OCI-LY7 (cell line): ENCODE results near the gene CFAP97. TPM values are rescaled to one million over a fixed set of nuclear protein-coding genes. Genes with fewer than 3 reads are reported as not detected.

ENCODE experiments used
- BruUV-seq: library from RNA; stranded (reverse); fragments of 400-500 nt; replicated peaks from 2 replicates; lab custom pipeline; 2021; lab: Mats Ljungman, UMichigan
- CTCF ChIA-PET: fragments of 300-600 bp; sonication (Branson Sonifier 250); formaldehyde crosslinking; loops from one replicate; lab custom pipeline; 2022; ENCODE audit warnings: antibody characterized with exemption; ENCODE audit not compliant: unreplicated experiment; lab: Charles Lee
- POLR2A ChIA-PET: fragments of 300-600 bp; sonication (Branson Sonifier 250); formaldehyde crosslinking; loops from one replicate; lab custom pipeline; 2022; ENCODE audit warnings: antibody characterized with exemption; lab: Charles Lee
- DNase-seq: peaks from one replicate; pipeline ENCODE4 v3.0.0-alpha.2; 2015; ENCODE audit warnings: low spot score
- H2AFZ ChIP-seq: fragments of 200-600 bp; sonication (generic), shearing (Covaris generic); 2 replicates; pipeline ENCODE4 v1.6.1; 2014; ENCODE audit warnings: mild to moderate bottlenecking, antibody characterized with exemption, low read length, moderate library complexity
- H3K27ac ChIP-seq: fragments of 200-600 bp; sonication (generic); 2 replicates; pipeline ENCODE4 v1.5.1; 2014; ENCODE audit warnings: mixed run types, low read depth, mild to moderate bottlenecking, moderate library complexity, low read length, inconsistent platforms; ENCODE audit not compliant: poor library complexity, severe bottlenecking
- H3K36me3 ChIP-seq: fragments of 200-600 bp; sonication (generic); 2 replicates; pipeline ENCODE4 v1.6.1; 2014; ENCODE audit warnings: mild to moderate bottlenecking, antibody characterized with exemption, low read length, moderate library complexity, mixed read lengths; ENCODE audit not compliant: insufficient read depth
- H3K4me1 ChIP-seq: fragments of 200-600 bp; sonication (generic); 2 replicates; pipeline ENCODE4 v1.5.1; 2014; ENCODE audit warnings: mild to moderate bottlenecking, low read length; ENCODE audit not compliant: insufficient read depth, poor library complexity, severe bottlenecking
- H3K4me2 ChIP-seq: fragments of 200-600 bp; sonication (generic); 2 replicates; pipeline ENCODE4 v1.6.1; 2014; ENCODE audit warnings: mild to moderate bottlenecking, low read length
- H3K4me3 ChIP-seq: fragments of 200-600 bp; sonication (generic); 2 replicates; pipeline ENCODE4 v1.5.1; 2014; ENCODE audit warnings: mild to moderate bottlenecking, low read depth, low read length; ENCODE audit not compliant: poor library complexity, severe bottlenecking
- H3K79me2 ChIP-seq: fragments of 200-600 bp; sonication (generic); 2 replicates; pipeline ENCODE4 v1.6.1; 2016; ENCODE audit warnings: low read depth, mild to moderate bottlenecking, low read length, moderate library complexity, mixed read lengths; ENCODE audit not compliant: insufficient read depth
- H3K9me2 ChIP-seq: fragments of 200-600 bp; sonication (generic); 2 replicates; pipeline ENCODE4 v1.6.1; 2016; ENCODE audit warnings: mild to moderate bottlenecking, low read length, mixed read lengths; ENCODE audit not compliant: insufficient read depth
- H3K9me3 ChIP-seq: fragments of 200-600 bp; sonication (generic); 2 replicates; pipeline ENCODE4 v1.6.1; 2014; ENCODE audit warnings: mild to moderate bottlenecking, mixed run types, low read length, mixed read lengths
- H4K20me1 ChIP-seq: fragments of 200-600 bp; sonication (generic); 2 replicates; pipeline ENCODE4 v1.6.1; 2014; ENCODE audit warnings: mild to moderate bottlenecking, antibody characterized with exemption, low read length, moderate library complexity, mixed read lengths; ENCODE audit not compliant: insufficient read depth
- EZH2phosphoT487 ChIP-seq: fragments of 200-600 bp; sonication (generic); IDR thresholded peaks from 2 replicates; pipeline ENCODE4 v1.6.1; 2018; ENCODE audit warnings: low read depth, borderline replicate concordance, mild to moderate bottlenecking, mixed run types, antibody characterized with exemption, low read length, moderate library complexity, mixed read lengths
- intact Hi-C: fragments of 100-400 bp; cut with micrococcal nuclease; formaldehyde crosslinking; loops from one replicate; pipeline ENCODE4 v1.10.0; 2022; ENCODE audit not compliant: unreplicated experiment
- total RNA-seq, 2 experiments: library from RNA; depleted of rRNA in 1 of 2; stranded (reverse); fragments of >200 nt in 1 of 2; shearing (Covaris generic) in 1 of 2; gene quantifications; 2 replicates each; pipeline ENCODE4 v1.2.3, GENCODE V29; 2014 to 2022
- TF ChIP-seq, protein P1 (sequence below): fragments of 200-600 bp; sonication (generic); conservative IDR thresholded peaks from 2 replicates; pipeline ENCODE4 v1.5.1; 2014; ENCODE audit warnings: mild to moderate bottlenecking, antibody characterized with exemption, low read length, moderate library complexity, mixed read lengths

CFAP97 gene
- total RNA-seq, 2 experiments from 2014 or later, result 22.7 to 57.3 TPM

DNA sequence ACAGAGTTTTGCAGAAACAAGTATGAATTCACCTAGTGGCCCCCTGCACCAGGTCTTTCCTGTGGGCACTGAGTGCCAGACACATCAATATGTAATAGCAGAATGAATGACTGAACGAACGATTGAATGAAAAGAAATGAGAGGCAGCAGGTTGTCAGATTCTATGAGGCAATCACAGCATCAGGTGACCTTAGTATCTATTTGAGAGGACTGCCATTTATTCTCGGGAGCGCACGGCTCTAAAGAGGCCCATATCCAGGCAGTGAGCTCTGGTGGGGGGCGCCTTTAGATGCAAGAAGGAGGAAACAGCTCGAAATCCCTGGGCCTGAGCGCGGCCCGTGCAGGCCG, 61.3 kb downstream of the CFAP97 start:
- Histone ChIP-seq H4K20me1 (peaks cover 10% of the 10 kb centered on the region; the same call in 1 of the 2 replicates), H3K9me3 (no peaks in the 10 kb centered on the region), H3K36me3 (peaks cover 30% of the 10 kb centered on the region), H3K79me2 (peaks cover 11% of the 10 kb centered on the region; the same call in 1 of the 2 replicates), H2AFZ (peak overlapping the region; percentile 96), H3K4me1 (peaks cover 19% of the 10 kb centered on the region), H3K27ac (peak overlapping the region; percentile 30), H3K4me3 (peak overlapping the region; percentile 91), H3K4me2 (peak overlapping the region; percentile 97), H3K9me2 (no peaks in the 10 kb centered on the region)
- CTCF ChIA-PET, result interaction anchor here (0.6 to 1.4 kb wide), 2 partner anchors 127 to 163 kb away, joined by 3 read pairs; no protein-coding TSS in a partner anchor
- TSS peak; percentile 73 for BruUV-seq
- TF ChIP-seq EZH2phosphoT487, result no peak
- TF ChIP-seq, protein P1, sequence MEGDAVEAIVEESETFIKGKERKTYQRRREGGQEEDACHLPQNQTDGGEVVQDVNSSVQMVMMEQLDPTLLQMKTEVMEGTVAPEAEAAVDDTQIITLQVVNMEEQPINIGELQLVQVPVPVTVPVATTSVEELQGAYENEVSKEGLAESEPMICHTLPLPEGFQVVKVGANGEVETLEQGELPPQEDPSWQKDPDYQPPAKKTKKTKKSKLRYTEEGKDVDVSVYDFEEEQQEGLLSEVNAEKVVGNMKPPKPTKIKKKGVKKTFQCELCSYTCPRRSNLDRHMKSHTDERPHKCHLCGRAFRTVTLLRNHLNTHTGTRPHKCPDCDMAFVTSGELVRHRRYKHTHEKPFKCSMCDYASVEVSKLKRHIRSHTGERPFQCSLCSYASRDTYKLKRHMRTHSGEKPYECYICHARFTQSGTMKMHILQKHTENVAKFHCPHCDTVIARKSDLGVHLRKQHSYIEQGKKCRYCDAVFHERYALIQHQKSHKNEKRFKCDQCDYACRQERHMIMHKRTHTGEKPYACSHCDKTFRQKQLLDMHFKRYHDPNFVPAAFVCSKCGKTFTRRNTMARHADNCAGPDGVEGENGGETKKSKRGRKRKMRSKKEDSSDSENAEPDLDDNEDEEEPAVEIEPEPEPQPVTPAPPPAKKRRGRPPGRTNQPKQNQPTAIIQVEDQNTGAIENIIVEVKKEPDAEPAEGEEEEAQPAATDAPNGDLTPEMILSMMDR, result no peak
- POLR2A ChIA-PET, result interaction anchor here (0.6 to 1.6 kb wide), 15 partner anchors 15 to 991 kb away, joined by 3 to 8 read pairs (median 4); no protein-coding TSS in a partner anchor
- DNase-seq, result no peak
- intact Hi-C loops, result loop anchor here (2.0 to 5.0 kb wide), 3 partner anchors 40 to 494 kb away; partner anchors contain the start of genes CASP3 and PRIMPOL

DNA sequence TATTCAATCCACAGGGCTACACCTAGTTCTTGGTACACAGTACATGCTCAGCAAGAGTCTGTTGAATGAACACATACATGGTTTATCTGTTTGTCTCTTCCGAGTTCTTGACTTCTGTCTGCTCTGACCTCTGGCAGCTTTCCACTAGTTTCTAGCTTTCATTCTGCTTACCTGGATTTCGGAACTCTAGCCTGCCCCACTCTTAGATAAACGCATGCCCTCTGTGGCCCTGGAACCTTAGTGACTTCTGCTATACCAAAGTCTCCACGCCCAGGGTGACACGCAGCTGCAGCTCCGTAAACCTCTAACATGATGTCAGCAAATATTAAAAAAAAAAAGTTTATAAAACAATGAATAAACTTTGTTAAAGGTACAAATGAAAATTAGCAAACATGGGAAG, 62.0 kb downstream of the CFAP97 start:
- H3K36me3 ChIP-seq, result peaks cover 23% of the 10 kb centered on the region
- no peak overlapping the region for H3K27ac ChIP-seq
- BruUV-seq, result no TSS peak
- CTCF ChIA-PET, result interaction anchor here (1.4 kb wide), 1 partner anchor 164 kb away, joined by 3 read pairs; no protein-coding TSS in a partner anchor
- no peaks in the 10 kb centered on the region for H3K9me3 ChIP-seq
- POLR2A ChIA-PET, result interaction anchor here (0.6 to 1.3 kb wide), 6 partner anchors 55 to 991 kb away, joined by 3 to 10 read pairs (median 4); no protein-coding TSS in a partner anchor
- intact Hi-C loops, result loop anchor here (2.0 to 5.0 kb wide), 3 partner anchors 41 to 493 kb away; partner anchors contain the start of genes CASP3 and PRIMPOL
- H2AFZ ChIP-seq, result no peak overlapping the region
- peaks cover 11% of the 10 kb centered on the region; the same call in 1 of the 2 replicates for H3K79me2 ChIP-seq
- peaks cover 19% of the 10 kb centered on the region for H3K4me1 ChIP-seq
- no peak overlapping the region for H3K4me2 ChIP-seq
- TF ChIP-seq, protein P1, result no peak
- TF ChIP-seq EZH2phosphoT487, result no peak
- H3K4me3 ChIP-seq, result no peak overlapping the region
- no peak for DNase-seq
- H3K9me2 ChIP-seq, result no peaks in the 10 kb centered on the region
- H4K20me1 ChIP-seq, result peaks cover 10% of the 10 kb centered on the region; the same call in 1 of the 2 replicates

DNA sequence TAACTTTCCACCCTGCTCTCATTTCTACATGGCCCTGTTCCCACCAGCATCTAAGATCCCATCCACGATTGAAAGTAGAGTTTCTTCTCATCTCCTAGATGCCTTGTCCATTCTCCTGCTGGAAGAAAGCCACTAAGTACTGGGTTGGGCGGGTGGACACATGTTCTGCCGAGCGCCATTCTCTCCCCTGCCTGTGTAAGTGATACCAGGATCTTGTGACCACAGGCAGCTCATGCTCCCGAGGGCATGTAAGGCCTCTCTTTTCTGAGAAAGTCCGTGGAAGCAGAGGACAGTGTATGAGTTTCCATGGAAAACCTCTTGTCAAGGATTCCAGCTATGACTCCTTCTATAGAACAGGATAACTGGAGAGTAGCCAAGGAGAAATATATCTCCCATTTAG, 64.1 kb downstream of the CFAP97 start:
- TF ChIP-seq EZH2phosphoT487, result no peak
- TF ChIP-seq, protein P1, result no peak
- H3K9me2 ChIP-seq, result no peaks in the 10 kb centered on the region
- ChIA-PET CTCF (no interaction called here), POLR2A (interaction anchor here (1.2 to 1.3 kb wide), 2 partner anchors 23 to 437 kb away, joined by 3 to 4 read pairs; no protein-coding TSS in a partner anchor)
- no peak overlapping the region for H3K4me3 ChIP-seq
- DNase-seq, result no peak
- H2AFZ ChIP-seq, result no peak overlapping the region
- no peak overlapping the region for H3K4me2 ChIP-seq
- BruUV-seq, result no TSS peak
- H3K36me3 ChIP-seq, result peaks cover 2% of the 10 kb centered on the region
- peaks cover 11% of the 10 kb centered on the region; the same call in 1 of the 2 replicates for H3K79me2 ChIP-seq
- intact Hi-C loops, result loop anchor here (5.0 kb wide), 2 partner anchors 43 to 458 kb away; no protein-coding TSS in a partner anchor
- no peaks in the 10 kb centered on the region for H3K9me3 ChIP-seq
- H4K20me1 ChIP-seq, result peaks cover 10% of the 10 kb centered on the region; the same call in 1 of the 2 replicates
- H3K4me1 ChIP-seq, result peaks cover 16% of the 10 kb centered on the region
- H3K27ac ChIP-seq, result no peak overlapping the region
